Measurements from ENCODE around the gene PLCB4.

GRCh38 chr20:9330151-9330550, 261.3 kb downstream of the PLCB4 start:
- TF ChIP-seq CTCF (IDR thresholded peaks at IDR 0.05) (no peak), POLR2A (IDR thresholded peaks at IDR 0.05) (no peak)
